Measurements from ENCODE around the gene ATP8B4.

Gene ATP8B4

GRCh38 chr15:49814709-49815108, 304.3 kb downstream of the ATP8B4 start:
- H2AFZ ChIP-seq (ENCODE audit: low read length) = no peak overlapping the region
- H3K4me2 ChIP-seq (ENCODE audit: low read length) = no peak overlapping the region
- no peaks in the 10 kb centered on the region for H3K9me2 ChIP-seq (ENCODE audit: low read depth, low read length)
- no peaks in the 10 kb centered on the region for H3K79me2 ChIP-seq (ENCODE audit: insufficient read depth, low read length)
- H3K27ac ChIP-seq (ENCODE audit: low read depth, low read length, poor library complexity, severe bottlenecking) = no peak overlapping the region
- no peak overlapping the region for H3K4me3 ChIP-seq (ENCODE audit: low read depth, low read length, poor library complexity, severe bottlenecking)
- H3K36me3 ChIP-seq (ENCODE audit: insufficient read depth, low read length) = no peaks in the 10 kb centered on the region
- no peaks in the 10 kb centered on the region for H3F3A ChIP-seq (ENCODE audit: insufficient read depth, low read length)
- H3K9ac ChIP-seq (ENCODE audit: low read length) = no peak overlapping the region
- no peaks in the 10 kb centered on the region for H3K9me3 ChIP-seq (ENCODE audit: low read length)
- TF ChIP-seq CTCF (IDR thresholded peaks at IDR 0.05; ENCODE audit: low read length) (no peak), EZH2 (IDR thresholded peaks at IDR 0.05; ENCODE audit: borderline replicate concordance, low read length) (no peak)
- no peaks in the 10 kb centered on the region for H4K20me1 ChIP-seq (ENCODE audit: insufficient read depth, low read length)
- no peaks in the 10 kb centered on the region for H3K27me3 ChIP-seq (ENCODE audit: insufficient read depth, low read length)
- no peaks in the 10 kb centered on the region for H3K4me1 ChIP-seq (ENCODE audit: insufficient read depth, low read length, severe bottlenecking)

- Histone ChIP-seq H3K79me2 (ENCODE audit: insufficient read depth, low read length) (no peaks in the 10 kb centered on the region), H3K27ac (ENCODE audit: low read depth, low read length, poor library complexity, severe bottlenecking) (no peak overlapping the region), H3K4me3 (ENCODE audit: low read depth, low read length, poor library complexity, severe bottlenecking) (no peak overlapping the region), H3K36me3 (ENCODE audit: insufficient read depth, low read length) (no peaks in the 10 kb centered on the region), H3K9me2 (ENCODE audit: low read depth, low read length) (no peaks in the 10 kb centered on the region), H3K9ac (ENCODE audit: low read length) (no peak overlapping the region), H4K20me1 (ENCODE audit: insufficient read depth, low read length) (no peaks in the 10 kb centered on the region), H2AFZ (ENCODE audit: low read length) (no peak overlapping the region), H3K9me3 (ENCODE audit: low read length) (no peaks in the 10 kb centered on the region), H3K4me2 (ENCODE audit: low read length) (no peak overlapping the region), H3F3A (ENCODE audit: insufficient read depth, low read length) (no peaks in the 10 kb centered on the region), H3K27me3 (ENCODE audit: insufficient read depth, low read length) (no peaks in the 10 kb centered on the region), H3K4me1 (ENCODE audit: insufficient read depth, low read length, severe bottlenecking) (no peaks in the 10 kb centered on the region)
- no peak for TF ChIP-seq CTCF (IDR thresholded peaks at IDR 0.05; ENCODE audit: low read length)
- no peak for TF ChIP-seq EZH2 (IDR thresholded peaks at IDR 0.05; ENCODE audit: borderline replicate concordance, low read length)
These were observed 305.4 kb downstream of the ATP8B4 start for GRCh38 chr15:49813625-49814024.

GRCh38 chr15:49810720-49811119, 308.3 kb downstream of the ATP8B4 start:
- H3K4me3 ChIP-seq (ENCODE audit: low read depth, low read length, poor library complexity, severe bottlenecking) = no peak overlapping the region
- H3K9me3 ChIP-seq (ENCODE audit: low read length) = no peaks in the 10 kb centered on the region
- no peak overlapping the region for H2AFZ ChIP-seq (ENCODE audit: low read length)
- no peaks in the 10 kb centered on the region for H4K20me1 ChIP-seq (ENCODE audit: insufficient read depth, low read length)
- H3K4me2 ChIP-seq (ENCODE audit: low read length) = no peak overlapping the region
- H3K9me2 ChIP-seq (ENCODE audit: low read depth, low read length) = no peaks in the 10 kb centered on the region
- no peaks in the 10 kb centered on the region for H3F3A ChIP-seq (ENCODE audit: insufficient read depth, low read length)
- H3K27ac ChIP-seq (ENCODE audit: low read depth, low read length, poor library complexity, severe bottlenecking) = no peak overlapping the region
- H3K27me3 ChIP-seq (ENCODE audit: insufficient read depth, low read length) = no peaks in the 10 kb centered on the region
- no peaks in the 10 kb centered on the region for H3K79me2 ChIP-seq (ENCODE audit: insufficient read depth, low read length)
- no peaks in the 10 kb centered on the region for H3K4me1 ChIP-seq (ENCODE audit: insufficient read depth, low read length, severe bottlenecking)
- no peak overlapping the region for H3K9ac ChIP-seq (ENCODE audit: low read length)
- no peak for TF ChIP-seq CTCF (IDR thresholded peaks at IDR 0.05; ENCODE audit: low read length)
- no peak for TF ChIP-seq EZH2 (IDR thresholded peaks at IDR 0.05; ENCODE audit: borderline replicate concordance, low read length)
- H3K36me3 ChIP-seq (ENCODE audit: insufficient read depth, low read length) = no peaks in the 10 kb centered on the region
